Stimulated activated CD4-positive, alpha-beta T cell treated with anti-CD3 and anti-CD28 coated beads, Interleukin-1b, Interleukin-23, amount 100 ng/mL, for 4 hours (primary cell): ENCODE results near the gene OTOGL.
"Not testable (repeated sequence)": the region's sequence is repeated elsewhere in the genome, so short reads cannot be mapped to it uniquely, and the experiment has no call there.

Source experiments
- DNase-seq, 2 donors: peaks; one replicate each; pipeline ENCODE4 v3.0.0-alpha.2; 2020; ENCODE audit warnings: low read depth in 2 of 2

The OTOGL gene

GRCh38 chr12:80219345-80219744 lies 120.0 kb downstream of the OTOGL start:
- no peak for DNase-seq

DNA sequence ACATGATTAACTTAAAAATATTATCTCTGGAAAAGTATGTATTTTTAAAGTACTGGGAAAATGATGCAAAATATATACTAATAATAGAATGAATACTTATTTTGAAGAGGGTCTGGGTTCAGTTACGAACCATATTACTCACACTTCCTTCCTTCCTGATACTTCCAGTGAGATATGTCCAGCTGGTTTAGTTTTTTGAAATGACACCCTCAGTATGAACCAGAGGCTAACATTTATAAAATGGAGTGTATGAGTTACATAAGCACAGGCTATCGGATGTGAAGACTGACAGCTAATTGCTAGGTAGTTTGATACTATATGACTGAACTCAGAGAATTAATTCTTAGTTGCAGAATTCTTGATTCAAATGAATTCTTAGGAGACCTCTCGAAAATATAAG lies 122.9 kb downstream of the OTOGL start:
- no peak for DNase-seq

DNA sequence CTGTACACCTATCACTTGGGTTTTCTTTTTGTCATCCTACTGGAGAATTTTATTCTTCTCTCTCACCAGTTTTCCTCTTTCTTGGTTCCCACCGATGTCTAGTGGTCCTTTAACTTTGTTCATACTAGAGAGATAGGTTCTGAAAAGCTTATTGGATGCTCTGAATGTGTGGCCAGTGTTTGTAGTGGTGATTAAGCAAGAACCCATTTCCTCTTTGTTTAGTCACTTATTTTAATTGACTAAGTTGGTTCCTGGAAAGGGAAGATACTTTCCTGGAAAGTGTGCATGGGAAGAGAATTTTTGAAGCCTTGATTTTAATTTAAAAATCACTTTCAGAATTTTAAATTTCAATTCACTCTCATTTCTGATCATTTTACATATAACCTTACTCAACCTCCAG lies 127.2 kb downstream of the OTOGL start:
- no peak for DNase-seq

- DNase-seq: not testable (repeated sequence)
These were observed 128.6 kb downstream of the OTOGL start for GRCh38 chr12:80227904-80228303.

DNA sequence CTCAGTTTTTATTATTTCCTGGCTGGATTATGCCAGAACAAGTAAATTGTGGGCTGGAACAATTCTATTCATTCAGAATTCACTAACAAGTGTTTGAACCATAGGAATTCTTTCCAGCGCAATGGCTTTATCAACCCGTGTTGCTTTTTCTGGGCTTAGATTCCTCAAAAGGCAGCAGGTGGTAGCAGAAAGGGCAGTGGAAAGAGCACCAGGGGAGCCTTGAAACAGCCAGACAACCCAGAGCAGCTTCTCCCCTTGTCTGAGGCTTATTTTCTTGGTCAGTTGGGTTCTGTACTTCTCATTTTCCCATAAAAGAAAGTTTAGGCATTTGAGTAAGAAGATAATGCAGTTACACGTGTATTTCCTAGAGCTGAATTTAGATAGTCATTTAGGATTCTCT lies 130.7 kb downstream of the OTOGL start:
- DNase-seq: no peak

DNA sequence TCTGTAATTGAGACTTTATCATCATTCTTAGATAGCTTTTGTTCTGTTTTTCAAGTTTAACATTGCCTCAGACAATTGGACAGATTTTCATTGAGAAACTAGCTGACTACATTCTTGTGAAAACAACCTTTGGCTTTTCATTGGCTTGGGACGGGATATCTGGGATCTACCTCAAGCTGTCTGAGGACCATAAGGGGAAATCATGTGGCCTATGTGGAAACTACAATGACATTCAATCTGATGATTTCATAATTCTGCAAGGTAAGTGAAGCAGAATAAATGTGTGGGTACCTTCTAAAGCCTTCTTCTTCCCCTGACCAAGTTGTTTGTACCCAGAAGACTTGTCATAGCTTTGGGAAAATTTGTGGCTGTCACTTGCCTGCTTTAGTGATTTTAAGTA lies 133.5 kb downstream of the OTOGL start:
- no peak for DNase-seq

DNA sequence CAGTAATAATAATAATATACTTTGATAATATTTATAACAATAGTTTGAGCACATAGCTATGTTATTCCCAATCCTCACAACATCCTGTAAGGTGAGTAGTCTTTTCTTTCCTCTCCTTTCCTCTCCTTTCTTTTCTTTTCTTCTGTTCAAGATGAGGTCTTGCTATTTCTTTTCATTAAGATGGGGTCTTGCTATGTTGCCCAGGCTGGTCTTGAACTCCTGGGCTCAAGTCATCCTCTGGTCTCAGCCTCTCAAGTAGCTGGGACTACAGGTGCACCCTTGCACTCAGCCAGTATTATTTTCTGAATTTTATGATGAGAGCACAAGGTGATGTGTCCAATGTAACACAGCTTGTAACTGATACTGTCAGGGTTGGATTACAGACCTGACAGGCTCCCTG lies 134.6 kb downstream of the OTOGL start:
- DNase-seq: no peak

- no peak for DNase-seq
These were observed 135.3 kb downstream of the OTOGL start for GRCh38 chr12:80234667-80235066.

DNA sequence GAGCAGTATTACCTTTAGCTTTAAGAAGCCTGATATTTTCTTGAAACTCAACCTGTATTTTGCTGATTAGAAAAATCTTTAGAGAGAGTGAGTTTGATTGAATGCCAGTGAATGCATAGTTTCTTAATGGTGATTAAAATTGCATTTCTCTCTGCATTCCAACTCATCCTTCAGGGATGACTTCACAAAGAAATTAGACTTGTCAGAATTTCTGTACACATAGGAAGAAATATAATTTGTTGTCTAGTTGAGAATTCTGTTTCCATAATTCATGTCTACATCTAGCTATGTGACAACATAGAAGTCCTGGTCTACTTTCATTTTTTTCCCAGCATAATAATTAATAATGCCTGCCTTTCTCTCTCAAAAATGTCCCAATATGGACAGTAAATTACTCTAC lies 136.6 kb downstream of the OTOGL start:
- DNase-seq: no peak

GRCh38 chr12:80239867-80240266 lies 140.5 kb downstream of the OTOGL start:
- no peak for DNase-seq

GRCh38 chr12:80241576-80242273 lies 142.4 kb downstream of the OTOGL start:
- DNase-seq: no peak

DNA sequence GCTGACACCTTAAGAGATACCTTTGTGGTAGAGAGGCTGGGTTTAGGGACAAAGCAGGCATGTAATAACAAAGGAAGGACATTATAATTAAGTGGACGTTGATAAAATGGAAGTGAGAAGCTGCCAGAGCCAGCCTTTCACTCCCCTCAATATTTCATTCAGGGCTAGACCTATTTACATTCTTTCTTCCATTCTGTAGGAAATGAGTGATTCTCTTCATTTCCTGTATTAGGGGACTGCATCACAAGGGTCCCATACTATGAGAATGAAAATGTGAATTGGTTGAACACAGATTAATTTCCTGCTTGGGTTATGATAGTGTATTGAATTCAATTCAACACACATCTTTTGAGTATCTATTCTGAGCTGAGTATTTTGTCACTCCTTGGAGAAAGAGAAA lies 143.0 kb downstream of the OTOGL start:
- DNase-seq: no peak

- not testable (repeated sequence) for DNase-seq
These were observed 150.2 kb downstream of the OTOGL start for GRCh38 chr12:80249581-80249980.

DNA sequence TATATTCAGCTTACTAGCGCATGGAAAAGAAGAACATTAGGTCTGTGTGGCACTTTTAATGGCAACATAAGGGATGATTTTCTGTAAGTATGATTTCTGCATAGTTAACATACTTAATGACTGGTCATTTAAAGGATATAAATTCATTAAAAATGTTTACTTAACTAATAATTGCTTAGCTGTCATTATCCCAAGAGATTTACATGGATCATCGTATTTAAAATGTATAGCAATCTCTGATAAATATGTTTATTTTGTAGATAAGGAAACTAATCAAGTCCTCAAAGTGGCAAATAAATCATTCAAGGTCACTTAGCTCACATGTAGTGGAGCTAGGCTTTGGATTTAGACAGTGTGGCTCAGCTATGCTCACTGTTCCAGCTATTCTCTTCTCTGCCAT lies 158.6 kb downstream of the OTOGL start:
- DNase-seq: no peak

DNA sequence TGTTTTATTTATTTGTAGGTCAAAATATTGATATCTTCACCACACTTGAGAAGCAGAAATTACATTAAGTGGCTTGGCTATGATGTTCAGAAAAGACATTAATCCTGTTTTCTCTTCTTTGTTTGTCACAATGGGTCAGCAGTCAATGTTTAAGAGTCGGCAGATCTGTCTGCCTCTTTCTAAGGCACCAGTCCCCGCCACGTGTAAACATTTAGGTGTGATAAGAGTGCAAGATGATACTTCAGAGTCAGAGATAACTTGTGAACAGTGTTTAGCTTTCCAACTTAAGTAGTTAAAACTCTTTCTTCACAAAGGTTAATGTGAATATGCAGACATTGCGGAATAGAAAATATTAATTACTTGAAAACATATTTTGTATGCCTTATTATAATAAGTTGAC lies 160.9 kb downstream of the OTOGL start:
- DNase-seq: no peak

DNA sequence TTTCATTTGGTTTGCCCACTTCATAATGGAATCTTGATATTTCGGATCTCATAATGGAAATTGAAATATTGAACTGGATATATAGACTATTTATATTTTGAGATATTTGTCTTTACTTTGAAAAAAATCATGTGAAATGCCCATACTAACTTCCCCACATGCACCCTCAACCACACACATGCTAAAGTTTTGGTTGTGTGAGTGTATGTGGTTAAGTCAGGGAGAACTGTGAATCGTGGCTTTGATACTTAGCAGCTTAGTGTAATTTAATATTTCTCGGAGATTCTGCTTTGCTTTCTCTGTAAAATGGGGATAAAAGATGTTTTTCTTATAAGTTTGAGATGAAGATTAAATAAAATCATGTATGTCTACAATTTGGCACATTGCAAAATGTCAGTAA lies 162.1 kb downstream of the OTOGL start:
- no peak for DNase-seq

DNA sequence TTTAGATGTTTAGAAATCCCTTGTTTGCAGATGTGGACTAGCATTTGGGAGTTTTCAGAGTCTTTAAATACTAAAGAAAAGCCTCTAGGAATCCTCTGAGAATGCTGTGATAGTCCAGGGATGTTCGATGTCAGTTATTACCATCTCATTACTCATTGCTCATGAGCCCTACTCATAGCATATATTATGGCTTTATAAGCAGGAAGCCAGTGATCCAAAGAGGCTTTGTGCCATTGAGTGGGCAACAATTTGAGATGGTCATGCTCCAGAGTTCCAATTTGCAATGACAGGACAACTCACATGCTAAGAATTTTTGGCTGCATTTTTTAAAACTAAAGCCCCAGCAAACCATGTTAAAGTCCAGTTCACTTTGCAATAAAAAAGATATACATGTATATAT lies 163.0 kb downstream of the OTOGL start:
- DNase-seq: no peak

- DNase-seq: no peak
These were observed 163.4 kb downstream of the OTOGL start for GRCh38 chr12:80262771-80263170.

DNA sequence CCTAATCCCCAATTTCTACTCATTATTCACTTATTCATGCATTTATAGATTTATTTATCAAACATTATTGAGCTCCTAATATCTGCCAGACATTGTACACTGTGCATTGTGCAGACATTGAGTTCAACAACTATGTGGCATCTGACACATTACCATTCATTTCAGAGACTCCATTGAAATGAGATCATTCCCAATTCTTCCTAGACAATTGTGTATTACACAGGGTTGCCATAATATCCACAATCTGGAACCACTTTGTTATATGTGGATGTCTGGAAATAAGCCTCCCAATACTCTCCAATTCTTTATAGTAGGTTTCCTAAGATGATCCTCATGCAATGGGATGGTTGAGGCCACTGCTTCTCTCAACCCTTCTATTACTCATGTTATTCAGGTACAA lies 165.0 kb downstream of the OTOGL start:
- no peak for DNase-seq

- DNase-seq: no peak
These were observed 165.6 kb downstream of the OTOGL start for GRCh38 chr12:80264891-80265290.

DNA sequence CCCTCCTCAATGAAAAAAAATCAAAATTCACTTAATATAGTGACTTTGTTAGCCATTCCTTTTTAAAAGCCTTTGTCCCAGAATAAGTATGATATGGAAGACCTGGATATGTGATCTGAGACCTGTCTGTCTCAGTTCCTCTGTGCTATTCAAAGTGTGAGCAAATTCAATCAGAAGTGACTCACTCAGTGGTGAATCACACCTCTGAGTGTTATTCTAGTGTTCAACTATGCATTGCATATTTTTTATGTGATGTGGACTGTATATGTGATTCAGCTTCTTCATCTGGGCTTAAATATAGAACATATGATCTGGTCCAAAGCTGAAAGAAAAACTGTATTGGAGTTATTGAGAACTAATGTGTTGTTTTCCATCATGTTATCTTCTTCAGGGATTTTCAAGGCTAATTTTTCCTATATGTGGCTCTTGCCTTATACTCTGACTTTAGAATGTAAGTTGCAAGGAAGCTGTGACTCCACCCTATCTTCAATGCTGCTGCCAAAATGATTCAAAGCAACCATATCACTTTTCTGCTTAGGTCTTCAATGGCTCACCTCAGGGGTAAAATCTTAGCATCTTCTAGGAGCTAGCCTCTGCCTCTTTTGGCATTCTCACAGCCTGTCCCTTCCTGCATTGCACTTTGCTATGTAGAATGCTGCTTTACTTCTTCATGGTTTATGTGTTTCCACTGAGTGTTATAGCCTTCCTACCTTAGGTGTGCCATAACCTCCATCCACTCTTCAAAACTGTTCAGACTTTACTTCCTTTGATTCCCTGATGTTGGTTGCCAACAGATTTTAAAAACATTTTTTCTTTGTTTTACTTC lies 169.8 kb downstream of the OTOGL start:
- DNase-seq: no peak

DNA sequence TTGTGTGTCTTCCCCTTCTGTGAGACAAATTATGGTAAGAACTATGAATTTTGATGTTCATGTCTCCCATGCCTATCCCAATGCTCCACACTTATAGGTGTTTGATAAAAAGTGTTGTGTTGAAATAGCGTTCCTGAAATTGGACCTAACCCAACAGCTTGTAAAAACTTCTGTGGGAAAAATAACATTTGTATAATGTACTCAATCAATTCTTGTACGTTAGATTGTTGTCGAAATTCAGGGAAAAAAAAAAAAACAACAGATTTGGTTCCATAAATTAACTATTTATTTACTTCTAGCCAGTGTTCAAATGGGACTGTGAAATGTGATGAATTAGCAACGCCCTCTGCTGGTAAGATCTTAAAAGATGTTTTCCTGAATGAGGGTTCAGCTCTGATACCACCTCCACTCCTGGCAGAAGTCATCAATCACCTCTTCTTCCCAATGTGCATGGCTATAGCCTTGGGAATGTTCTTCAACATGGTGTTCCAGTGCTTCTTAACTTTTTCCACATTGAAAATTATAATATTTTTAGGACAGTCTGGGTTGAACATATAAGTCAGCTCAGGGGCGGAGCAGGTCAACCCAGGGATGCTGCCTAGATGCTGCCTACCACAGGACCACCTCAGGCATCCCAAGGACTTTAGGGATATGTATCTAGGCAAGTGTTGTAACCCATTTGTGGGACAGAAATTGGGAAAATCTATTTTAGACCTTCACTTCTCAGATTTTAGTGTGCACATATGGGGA lies 170.6 kb downstream of the OTOGL start:
- DNase-seq: no peak

- no peak for DNase-seq
These were observed 172.4 kb downstream of the OTOGL start for GRCh38 chr12:80271780-80272179.
